ENCODE measurements around the gene LNPEP.

GRCh38 chr5:96896276-96896675 lies 39.6 kb upstream of the LNPEP start:
- no peak for TF ChIP-seq POLR2AphosphoS5 (IDR thresholded peaks at IDR 0.05; ENCODE audit: low read depth, low read length)
- TF ChIP-seq REST (IDR thresholded peaks at IDR 0.05; ENCODE audit: insufficient read depth in 1 of 2, low read depth in 2 of 2, low read length in 2 of 2), result no peak
- TF ChIP-seq SIN3A (IDR thresholded peaks at IDR 0.05; ENCODE audit: borderline replicate concordance, insufficient read depth, low read length), result no peak
- TF ChIP-seq TAF1 (IDR thresholded peaks at IDR 0.05; ENCODE audit: borderline replicate concordance, insufficient read depth, low read length), result no peak
- TF ChIP-seq FOXP2 (optimal IDR thresholded peaks at IDR 0.05; ENCODE audit: borderline replicate concordance, extremely low read depth, extremely low read length, insufficient read depth), result no peak

All from PFSK-1 (cell line).